ENCODE results near the gene SENP7.

The SENP7 gene

GRCh38 chr3:101300073-101300472 is 212.9 kb downstream of the SENP7 start:
- Histone ChIP-seq H3K9ac (ENCODE audit: low read length) (no peak overlapping the region), H3K4me3 (ENCODE audit: low read depth, low read length) (no peak overlapping the region), H2BK12ac (ENCODE audit: low read length) (no peak overlapping the region), H2BK120ac (ENCODE audit: insufficient read depth, low read length, poor library complexity) (no peak overlapping the region), H3K4me1 (ENCODE audit: control insufficient read depth in 1 of 2, insufficient read depth in 2 of 2, low read length in 2 of 2) (no peaks in the 10 kb centered on the region), H2AFZ (ENCODE audit: insufficient read depth, low read length, poor library complexity) (no peak overlapping the region), H4K8ac (ENCODE audit: low read depth, low read length) (no peak overlapping the region), H2AK5ac (ENCODE audit: low read length) (no peak overlapping the region), H3K14ac (ENCODE audit: low read length) (no peak overlapping the region), H3K18ac (ENCODE audit: low read length) (no peak overlapping the region), H3K23ac (ENCODE audit: low read length) (no peak overlapping the region), H3K27me3 (ENCODE audit: insufficient read depth, low read length) (no peaks in the 10 kb centered on the region), H3K36me3 (ENCODE audit: control insufficient read depth in 1 of 2, insufficient read depth in 2 of 2, low read length in 2 of 2) (no peaks in the 10 kb centered on the region), H3K4me2 (ENCODE audit: low read length) (no peak overlapping the region), H2BK5ac (ENCODE audit: low read depth, low read length, poor library complexity) (no peak overlapping the region), H4K12ac (ENCODE audit: low read depth, low read length) (no peak overlapping the region), H3K9me3 (ENCODE audit: insufficient read depth, low read depth, low read length) (peaks cover 2% of the 10 kb centered on the region), H4K91ac (ENCODE audit: low read depth, low read length) (no peak overlapping the region), H3K4ac (ENCODE audit: low read depth, low read length) (no peak overlapping the region), H3K79me2 (ENCODE audit: control insufficient read depth, insufficient read depth, low read length, poor library complexity) (no peaks in the 10 kb centered on the region), H3K79me1 (ENCODE audit: low read length) (no peaks in the 10 kb centered on the region), H3K27ac (ENCODE audit: low read depth, low read length) (no peak overlapping the region)
- no peak for DNase-seq
- no CpG with 5 or more reads among the region's 8 CpGs for WGBS (ENCODE audit: extremely low coverage, insufficient coverage, insufficient read length)

- Histone ChIP-seq H2AFZ (ENCODE audit: insufficient read depth, low read length, poor library complexity) (no peak overlapping the region), H2BK120ac (ENCODE audit: insufficient read depth, low read length, poor library complexity) (no peak overlapping the region), H3K14ac (ENCODE audit: low read length) (no peak overlapping the region), H3K18ac (ENCODE audit: low read length) (no peak overlapping the region), H3K79me2 (ENCODE audit: control insufficient read depth, insufficient read depth, low read length, poor library complexity) (no peaks in the 10 kb centered on the region), H4K91ac (ENCODE audit: low read depth, low read length) (no peak overlapping the region), H3K9me3 (ENCODE audit: insufficient read depth, low read depth, low read length) (no peaks in the 10 kb centered on the region), H2AK5ac (ENCODE audit: low read length) (no peak overlapping the region), H3K79me1 (ENCODE audit: low read length) (no peaks in the 10 kb centered on the region), H3K4me3 (ENCODE audit: low read depth, low read length) (no peak overlapping the region), H3K4ac (ENCODE audit: low read depth, low read length) (no peak overlapping the region), H3K27ac (ENCODE audit: low read depth, low read length) (no peak overlapping the region), H3K4me1 (ENCODE audit: control insufficient read depth in 1 of 2, insufficient read depth in 2 of 2, low read length in 2 of 2) (no peaks in the 10 kb centered on the region), H2BK12ac (ENCODE audit: low read length) (no peak overlapping the region), H3K27me3 (ENCODE audit: insufficient read depth, low read length) (no peaks in the 10 kb centered on the region), H3K4me2 (ENCODE audit: low read length) (no peak overlapping the region), H3K36me3 (ENCODE audit: control insufficient read depth in 1 of 2, insufficient read depth in 2 of 2, low read length in 2 of 2) (no peaks in the 10 kb centered on the region), H4K12ac (ENCODE audit: low read depth, low read length) (no peak overlapping the region), H4K8ac (ENCODE audit: low read depth, low read length) (no peak overlapping the region), H3K23ac (ENCODE audit: low read length) (no peak overlapping the region), H2BK5ac (ENCODE audit: low read depth, low read length, poor library complexity) (no peak overlapping the region), H3K9ac (ENCODE audit: low read length) (no peak overlapping the region)
- peak in 1 of 2 donors; percentile 26 for DNase-seq
Observed at GRCh38 chr3:101292027-101292426, 221.0 kb downstream of the SENP7 start.

- no peak overlapping the region for H3K18ac ChIP-seq (ENCODE audit: low read length)
- H3K4me2 ChIP-seq (ENCODE audit: low read length), result no peak overlapping the region
- DNase-seq, result no peak
- H2AFZ ChIP-seq (ENCODE audit: insufficient read depth, low read length, poor library complexity), result no peak overlapping the region
- H2BK120ac ChIP-seq (ENCODE audit: insufficient read depth, low read length, poor library complexity), result no peak overlapping the region
- no peak overlapping the region for H2AK5ac ChIP-seq (ENCODE audit: low read length)
- H3K27me3 ChIP-seq (ENCODE audit: insufficient read depth, low read length), result no peaks in the 10 kb centered on the region
- H4K8ac ChIP-seq (ENCODE audit: low read depth, low read length), result no peak overlapping the region
- H4K12ac ChIP-seq (ENCODE audit: low read depth, low read length), result no peak overlapping the region
- no peaks in the 10 kb centered on the region for H3K79me1 ChIP-seq (ENCODE audit: low read length)
- H3K9me3 ChIP-seq (ENCODE audit: insufficient read depth, low read depth, low read length), result no peaks in the 10 kb centered on the region
- H3K79me2 ChIP-seq (ENCODE audit: control insufficient read depth, insufficient read depth, low read length, poor library complexity), result no peaks in the 10 kb centered on the region
- H3K27ac ChIP-seq (ENCODE audit: low read depth, low read length), result no peak overlapping the region
- H3K4me3 ChIP-seq (ENCODE audit: low read depth, low read length), result no peak overlapping the region
- H4K91ac ChIP-seq (ENCODE audit: low read depth, low read length), result no peak overlapping the region
- no peak overlapping the region for H3K9ac ChIP-seq (ENCODE audit: low read length)
- H3K4me1 ChIP-seq (ENCODE audit: control insufficient read depth in 1 of 2, insufficient read depth in 2 of 2, low read length in 2 of 2), result no peaks in the 10 kb centered on the region
- H3K36me3 ChIP-seq (ENCODE audit: control insufficient read depth in 1 of 2, insufficient read depth in 2 of 2, low read length in 2 of 2), result no peaks in the 10 kb centered on the region
- no peak overlapping the region for H3K4ac ChIP-seq (ENCODE audit: low read depth, low read length)
- H3K23ac ChIP-seq (ENCODE audit: low read length), result no peak overlapping the region
- H3K14ac ChIP-seq (ENCODE audit: low read length), result no peak overlapping the region
- H2BK5ac ChIP-seq (ENCODE audit: low read depth, low read length, poor library complexity), result no peak overlapping the region
- no CpG with 5 or more reads among the region's 2 CpGs for WGBS (ENCODE audit: extremely low coverage, insufficient coverage, insufficient read length)
- no peak overlapping the region for H2BK12ac ChIP-seq (ENCODE audit: low read length)
Observed at GRCh38 chr3:101288294-101288693, 224.7 kb downstream of the SENP7 start.

GRCh38 chr3:101284757-101285156 is 228.3 kb downstream of the SENP7 start:
- H3K79me1 ChIP-seq (ENCODE audit: low read length), result no peaks in the 10 kb centered on the region
- WGBS (ENCODE audit: extremely low coverage, insufficient coverage, insufficient read length), result no CpG with 5 or more reads among the region's 1 CpG

More at GRCh38 chr3:101284757-101285156, 228.3 kb downstream of the SENP7 start:
- no peak overlapping the region for H2BK120ac ChIP-seq (ENCODE audit: insufficient read depth, low read length, poor library complexity)
- no peaks in the 10 kb centered on the region for H3K79me2 ChIP-seq (ENCODE audit: control insufficient read depth, insufficient read depth, low read length, poor library complexity)
- H3K27me3 ChIP-seq (ENCODE audit: insufficient read depth, low read length), result no peaks in the 10 kb centered on the region
- no peak overlapping the region for H3K27ac ChIP-seq (ENCODE audit: low read depth, low read length)
- no peak overlapping the region for H4K91ac ChIP-seq (ENCODE audit: low read depth, low read length)
- no peak overlapping the region for H2AFZ ChIP-seq (ENCODE audit: insufficient read depth, low read length, poor library complexity)
- no peak overlapping the region for H3K14ac ChIP-seq (ENCODE audit: low read length)
- no peak overlapping the region for H2BK5ac ChIP-seq (ENCODE audit: low read depth, low read length, poor library complexity)
- H3K4me1 ChIP-seq (ENCODE audit: control insufficient read depth in 1 of 2, insufficient read depth in 2 of 2, low read length in 2 of 2), result no peaks in the 10 kb centered on the region
- H3K36me3 ChIP-seq (ENCODE audit: control insufficient read depth in 1 of 2, insufficient read depth in 2 of 2, low read length in 2 of 2), result no peaks in the 10 kb centered on the region
- H3K4me2 ChIP-seq (ENCODE audit: low read length), result no peak overlapping the region
- H3K4me3 ChIP-seq (ENCODE audit: low read depth, low read length), result no peak overlapping the region
- no peak overlapping the region for H2AK5ac ChIP-seq (ENCODE audit: low read length)
- H3K18ac ChIP-seq (ENCODE audit: low read length), result no peak overlapping the region
- H3K23ac ChIP-seq (ENCODE audit: low read length), result no peak overlapping the region
- H4K12ac ChIP-seq (ENCODE audit: low read depth, low read length), result no peak overlapping the region
- H3K4ac ChIP-seq (ENCODE audit: low read depth, low read length), result no peak overlapping the region
- H4K8ac ChIP-seq (ENCODE audit: low read depth, low read length), result no peak overlapping the region
- H3K9me3 ChIP-seq (ENCODE audit: insufficient read depth, low read depth, low read length), result no peaks in the 10 kb centered on the region
- H3K9ac ChIP-seq (ENCODE audit: low read length), result no peak overlapping the region
- no peak overlapping the region for H2BK12ac ChIP-seq (ENCODE audit: low read length)
- DNase-seq, result no peak
